Neural progenitor cell (in vitro differentiated cells): ENCODE data around the gene C9orf78.

Experiments used
- EZH2 ChIP-seq: fragments of 200-600 bp; sonication (generic); IDR thresholded peaks from 2 replicates; pipeline ENCODE4 v1.6.1; 2017; ENCODE audit warnings: antibody characterized with exemption, mild to moderate bottlenecking, moderate library complexity
- EZH2phosphoT487 ChIP-seq: fragments of 200-600 bp; sonication (generic); IDR thresholded peaks from 2 replicates; pipeline ENCODE4 v1.6.1; 2017; ENCODE audit warnings: antibody characterized with exemption
- TF ChIP-seq, protein P1 (sequence below): fragments of 200-600 bp; sonication (generic); IDR thresholded peaks from 2 replicates; pipeline ENCODE4 v1.5.1; 2017; ENCODE audit warnings: antibody characterized with exemption, mild to moderate bottlenecking

- TF ChIP-seq, protein P1, sequence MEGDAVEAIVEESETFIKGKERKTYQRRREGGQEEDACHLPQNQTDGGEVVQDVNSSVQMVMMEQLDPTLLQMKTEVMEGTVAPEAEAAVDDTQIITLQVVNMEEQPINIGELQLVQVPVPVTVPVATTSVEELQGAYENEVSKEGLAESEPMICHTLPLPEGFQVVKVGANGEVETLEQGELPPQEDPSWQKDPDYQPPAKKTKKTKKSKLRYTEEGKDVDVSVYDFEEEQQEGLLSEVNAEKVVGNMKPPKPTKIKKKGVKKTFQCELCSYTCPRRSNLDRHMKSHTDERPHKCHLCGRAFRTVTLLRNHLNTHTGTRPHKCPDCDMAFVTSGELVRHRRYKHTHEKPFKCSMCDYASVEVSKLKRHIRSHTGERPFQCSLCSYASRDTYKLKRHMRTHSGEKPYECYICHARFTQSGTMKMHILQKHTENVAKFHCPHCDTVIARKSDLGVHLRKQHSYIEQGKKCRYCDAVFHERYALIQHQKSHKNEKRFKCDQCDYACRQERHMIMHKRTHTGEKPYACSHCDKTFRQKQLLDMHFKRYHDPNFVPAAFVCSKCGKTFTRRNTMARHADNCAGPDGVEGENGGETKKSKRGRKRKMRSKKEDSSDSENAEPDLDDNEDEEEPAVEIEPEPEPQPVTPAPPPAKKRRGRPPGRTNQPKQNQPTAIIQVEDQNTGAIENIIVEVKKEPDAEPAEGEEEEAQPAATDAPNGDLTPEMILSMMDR, result no peak
- no peak for TF ChIP-seq EZH2
- TF ChIP-seq EZH2phosphoT487, result no peak
Observed at GRCh38 chr9:129814432-129815223, 20.4 kb downstream of the C9orf78 start.
